Spleen (tissue), 11 donors: Measurements from ENCODE around the gene ZNF619. TPM values are rescaled to one million over a fixed set of nuclear protein-coding genes. Genes with fewer than 3 reads are reported as not detected.

ENCODE experiments used
- DNase-seq: peaks from one replicate; pipeline ENCODE4 v3.0.0-alpha.2; 2020
- H3K27ac ChIP-seq, 8 donors: fragments of 200-600 bp; sonication (generic) in 7 of 8; 1 replicate in 4 of 8; 2 replicates in 4 of 8; pipeline versions ENCODE4 v1.5.0 to v1.8.0; 2016 to 2021; ENCODE audit warnings: inconsistent platforms in 4 of 8, mild to moderate bottlenecking in 4 of 8, moderate library complexity in 1 of 8
- H3K27me3 ChIP-seq, 7 donors: fragments of 200-600 bp; sonication (generic) in 6 of 7; replicated peaks in 1 of 7; 1 replicate in 4 of 7; 2 replicates in 3 of 7; pipeline versions ENCODE4 v1.5.0 to v1.8.0; 2016 to 2021; ENCODE audit warnings: inconsistent platforms in 3 of 7, mild to moderate bottlenecking in 1 of 7
- H3K36me3 ChIP-seq, 6 donors: fragments of 200-600 bp; sonication (generic) in 5 of 6; 1 replicate in 4 of 6; 2 replicates in 2 of 6; pipeline versions ENCODE4 v1.5.0 to v1.8.0; 2016 to 2021; ENCODE audit warnings: inconsistent platforms in 2 of 6
- H3K4me1 ChIP-seq, 6 donors: fragments of 200-600 bp; sonication (generic) in 5 of 6; 1 replicate in 3 of 6; 2 replicates in 3 of 6; pipeline versions ENCODE4 v1.5.0 to v1.8.0; 2016 to 2021; ENCODE audit warnings: inconsistent platforms in 3 of 6
- H3K4me3 ChIP-seq, 8 donors: fragments of 200-600 bp; sonication (generic) in 7 of 8; 1 replicate in 4 of 8; 2 replicates in 4 of 8; pipeline versions ENCODE4 v1.5.0 to v1.8.0; 2016 to 2021; ENCODE audit warnings: inconsistent platforms in 4 of 8, mild to moderate bottlenecking in 4 of 8, moderate library complexity in 2 of 8
- H3K9me3 ChIP-seq, 8 donors: fragments of 200-600 bp; sonication (generic) in 7 of 8; 1 replicate in 4 of 8; 2 replicates in 4 of 8; pipeline versions ENCODE4 v1.5.0 to v1.8.0; 2016 to 2021; ENCODE audit warnings: inconsistent platforms in 4 of 8
- POLR2A ChIP-seq, 3 donors: fragments of 450-650 bp; IDR thresholded peaks; one replicate each; pipeline ENCODE4 v1.5.1; 2017; ENCODE audit warnings: antibody characterized with exemption in 3 of 3, mild to moderate bottlenecking in 1 of 3
- POLR2AphosphoS5 ChIP-seq, 3 donors: sonication (generic); formaldehyde crosslinking; IDR thresholded peaks; one replicate each; pipeline ENCODE4 v1.5.1; 2017; ENCODE audit warnings: antibody characterized with exemption in 3 of 3
- WGBS, 5 donors: extraction: QIAGEN DNeasy Blood & Tissue Kit in 3 of 5; methylation state at CpG; one replicate each; pipeline versions ENCODE4 v1.1.5 to v1.1.7; 2013 to 2018; 5-methylcytosine and 5-hydroxymethylcytosine counted together
- intact Hi-C: fragments of 100-400 bp; cut with DNase I; formaldehyde crosslinking; loops from one replicate; pipeline ENCODE4 v1.15.0; 2023; ENCODE audit warnings: low total_unique reads
- polyA plus RNA-seq, 3 donors: library from polyadenylated mRNA; stranded (reverse); fragments of 200-250 nt; gene quantifications; one replicate each; pipeline ENCODE4 v1.2.1, GENCODE V29; 2013
- total RNA-seq, 7 donors: library from RNA; depleted of rRNA in 3 of 7; stranded (reverse); fragments of >200 nt in 3 of 7; fragmentation: NEBNext Ultra II Directional in 4 of 7; extraction: Animal tissue kit (Norgen Biotek cat#: 25700) in 4 of 7; gene quantifications; one replicate each; pipeline versions ENCODE4 v1.1.0 to v1.2.1, GENCODE V29; 2016 to 2021
- TF ChIP-seq, protein P1 (sequence below), 11 experiments: fragments of 200-600 bp in 7 of 11; fragments of 450-650 bp in 4 of 11; sonication (generic) in 4 of 11; IDR thresholded peaks in 8 of 11; conservative IDR thresholded peaks in 3 of 11; 1 replicate in 7 of 11; 2 replicates in 4 of 11; pipeline versions ENCODE4 v1.4.0 to v1.8.0; 2016 to 2021; ENCODE audit warnings: antibody characterized with exemption in 11 of 11, inconsistent platforms in 4 of 11, mild to moderate bottlenecking in 1 of 11
- donor health status: healthy with polysubstance abuse.
- donor health status: DM: no; HTN: no; CAD: no; lungs with moderate emphysema.
- donor health status: DM: no; HTN: no; CAD: no.
- donor health status: Bipolar disorder and iron deficiency.
- donor health status: healthy.
- donor health status: DM: no; HTN: no; CAD: no.
- donor health status: DM: yes; HTN: yes; CAD: no.

Gene ZNF619
- total and polyA plus RNA-seq, 10 donors: 0.89 to 20.3 (median 11.3) TPM

DNA sequence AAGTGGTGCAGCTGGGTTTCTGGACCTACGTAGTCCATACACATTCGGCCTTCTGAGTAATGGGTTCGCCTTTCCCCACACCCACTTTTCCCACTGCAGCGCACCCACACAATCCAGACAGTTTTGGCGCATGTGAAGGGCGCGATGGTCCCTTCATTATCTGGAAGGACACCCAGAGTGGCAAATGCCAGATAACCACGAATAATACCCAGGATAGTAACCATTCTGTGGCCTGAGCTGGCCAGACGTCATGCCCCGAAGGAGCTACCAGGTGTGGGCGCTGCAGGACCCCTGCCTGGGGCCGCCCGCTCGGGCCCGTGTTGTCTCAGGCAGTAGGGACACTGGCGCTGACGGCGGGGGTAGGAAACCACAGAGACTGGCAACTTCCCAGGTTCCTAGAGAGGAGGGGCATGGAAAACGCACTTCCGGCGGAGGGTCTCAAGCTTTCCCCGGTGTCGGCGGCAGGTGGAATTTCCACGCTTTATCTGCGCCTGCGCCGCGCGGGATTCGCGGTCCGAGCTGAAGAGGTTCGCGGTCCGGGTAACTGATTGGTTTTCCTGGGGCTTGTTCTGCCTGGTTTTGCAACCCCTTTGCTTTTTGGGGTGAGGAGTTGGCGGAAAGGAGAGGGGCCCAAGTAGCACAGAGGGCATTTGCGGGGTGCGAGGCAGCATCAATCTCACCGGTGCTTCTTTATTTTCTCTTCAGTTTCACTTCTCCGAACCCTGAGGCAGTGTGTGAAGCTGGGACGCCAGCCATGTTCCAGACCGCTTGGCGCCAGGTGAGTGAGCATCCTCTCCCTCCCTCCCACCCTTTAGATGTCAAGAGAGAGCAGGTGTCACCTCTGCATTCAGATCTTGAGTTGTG lies 28.9 kb downstream of the ZNF619 start, which contains the start of gene ZNF620:
ZNF620 (plus strand) TSS at position 441 of the 864 bp plus-strand sequence; CDS start at position 755, 314 bp downstream.
- 6 to 12% (median 8%) methylated on average over 35 to 44 of the region's 44 CpGs for WGBS, 5 donors
- Histone ChIP-seq H3K4me1 (peaks cover 6 to 28% (median 14%) of the 10 kb centered on the region in 6 donors), H3K4me3 (peak within 1 kb of the TSS; percentile 51 to 74 (median 62)), H3K27ac (peak within 1 kb of the TSS; percentile 66 to 85 (median 82)), H3K36me3 (peaks cover 0 to 12% (median 0%) of the 10 kb centered on the region in 6 donors), H3K27me3 (no peaks in the 10 kb centered on the region), H3K9me3 (no peaks in the 10 kb centered on the region)
- intact Hi-C loops: no loop called here
- DNase-seq: peak; percentile 86
- TF ChIP-seq POLR2AphosphoS5 (IDR thresholded peaks at IDR 0.05) (peak; percentile 80 to 85 (median 83)), POLR2A (IDR thresholded peaks at IDR 0.05) (no peak)
- TF ChIP-seq, protein P1, sequence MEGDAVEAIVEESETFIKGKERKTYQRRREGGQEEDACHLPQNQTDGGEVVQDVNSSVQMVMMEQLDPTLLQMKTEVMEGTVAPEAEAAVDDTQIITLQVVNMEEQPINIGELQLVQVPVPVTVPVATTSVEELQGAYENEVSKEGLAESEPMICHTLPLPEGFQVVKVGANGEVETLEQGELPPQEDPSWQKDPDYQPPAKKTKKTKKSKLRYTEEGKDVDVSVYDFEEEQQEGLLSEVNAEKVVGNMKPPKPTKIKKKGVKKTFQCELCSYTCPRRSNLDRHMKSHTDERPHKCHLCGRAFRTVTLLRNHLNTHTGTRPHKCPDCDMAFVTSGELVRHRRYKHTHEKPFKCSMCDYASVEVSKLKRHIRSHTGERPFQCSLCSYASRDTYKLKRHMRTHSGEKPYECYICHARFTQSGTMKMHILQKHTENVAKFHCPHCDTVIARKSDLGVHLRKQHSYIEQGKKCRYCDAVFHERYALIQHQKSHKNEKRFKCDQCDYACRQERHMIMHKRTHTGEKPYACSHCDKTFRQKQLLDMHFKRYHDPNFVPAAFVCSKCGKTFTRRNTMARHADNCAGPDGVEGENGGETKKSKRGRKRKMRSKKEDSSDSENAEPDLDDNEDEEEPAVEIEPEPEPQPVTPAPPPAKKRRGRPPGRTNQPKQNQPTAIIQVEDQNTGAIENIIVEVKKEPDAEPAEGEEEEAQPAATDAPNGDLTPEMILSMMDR (IDR thresholded peaks at IDR 0.05 in 8 of 11, conservative IDR thresholded peaks at IDR 0.05 in 3 of 11): peak in 4 of 11 experiments; percentile 21 to 34 (median 27)

DNA sequence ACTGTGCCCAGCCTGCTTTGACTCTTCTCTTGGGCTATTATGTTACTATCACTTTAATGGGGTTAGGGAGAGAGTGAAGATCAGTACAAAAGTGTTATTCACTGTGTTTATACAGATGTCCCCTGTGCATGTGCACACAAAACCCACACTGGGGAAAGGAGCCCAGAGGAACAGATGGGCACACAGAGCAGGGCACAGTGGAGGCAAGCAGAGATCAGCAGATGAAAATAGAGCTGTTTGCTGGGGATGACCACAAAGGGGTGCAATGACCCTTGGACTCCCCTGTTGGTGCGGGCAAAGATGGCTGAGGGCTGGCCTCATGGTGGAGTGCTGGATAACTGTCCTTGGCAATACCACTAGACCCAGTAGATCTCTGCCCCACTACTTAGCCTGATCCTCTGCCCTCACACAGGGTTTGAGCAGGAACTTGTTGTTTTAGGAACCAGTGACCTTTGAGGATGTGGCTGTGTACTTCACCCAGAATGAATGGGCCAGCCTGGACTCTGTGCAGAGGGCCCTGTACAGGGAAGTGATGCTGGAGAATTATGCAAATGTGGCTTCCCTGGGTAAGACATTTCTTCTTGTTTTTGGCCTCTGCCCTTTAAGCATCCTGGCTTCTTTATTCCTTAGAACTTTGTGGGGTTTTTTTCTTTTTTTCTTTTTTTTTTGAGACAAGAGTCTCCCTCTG lies 34.3 kb downstream of the ZNF619 start:
- intact Hi-C loops: no loop called here
- WGBS, 5 donors: 91 to 100% (median 95%) methylated on average over 1 of the region's 1 CpG; no CpG with 5 or more reads in 1 of the 5 donors
- TF ChIP-seq POLR2AphosphoS5 (IDR thresholded peaks at IDR 0.05) (no peak), POLR2A (IDR thresholded peaks at IDR 0.05) (no peak)
- TF ChIP-seq, protein P1 (IDR thresholded peaks at IDR 0.05 in 8 of 11, conservative IDR thresholded peaks at IDR 0.05 in 3 of 11): no peak
- Histone ChIP-seq H3K9me3 (no peaks in the 10 kb centered on the region), H3K4me3 (no peak overlapping the region), H3K4me1 (peaks cover 6 to 13% (median 6%) of the 10 kb centered on the region in 6 donors), H3K36me3 (peaks cover 0 to 58% (median 10%) of the 10 kb centered on the region in 6 donors), H3K27me3 (no peaks in the 10 kb centered on the region), H3K27ac (no peak overlapping the region)
- DNase-seq: no peak

DNA sequence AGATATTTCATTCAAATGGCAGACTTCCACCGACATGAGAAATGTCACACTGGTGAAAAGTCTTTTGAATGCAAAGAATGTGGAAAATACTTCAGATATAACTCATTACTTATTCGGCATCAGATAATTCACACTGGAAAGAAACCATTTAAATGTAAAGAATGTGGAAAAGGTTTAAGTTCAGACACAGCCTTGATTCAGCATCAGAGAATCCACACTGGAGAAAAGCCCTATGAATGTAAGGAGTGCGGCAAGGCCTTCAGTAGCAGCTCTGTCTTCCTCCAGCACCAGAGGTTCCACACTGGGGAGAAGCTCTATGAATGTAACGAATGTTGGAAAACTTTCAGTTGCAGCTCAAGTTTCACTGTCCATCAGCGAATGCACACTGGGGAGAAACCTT lies 39.3 kb downstream of the ZNF619 start:
- TF ChIP-seq POLR2A (IDR thresholded peaks at IDR 0.05): no peak
- TF ChIP-seq POLR2AphosphoS5 (IDR thresholded peaks at IDR 0.05): no peak
- TF ChIP-seq, protein P1 (IDR thresholded peaks at IDR 0.05 in 8 of 11, conservative IDR thresholded peaks at IDR 0.05 in 3 of 11): no peak
- H3K27me3 ChIP-seq: no peaks in the 10 kb centered on the region
- WGBS, 5 donors: 82 to 97% (median 93%) methylated on average over 5 of the region's 5 CpGs
- intact Hi-C loops: no loop called here
- H3K27ac ChIP-seq: no peak overlapping the region
- no peaks in the 10 kb centered on the region for H3K9me3 ChIP-seq
- DNase-seq: no peak
- no peak overlapping the region for H3K4me3 ChIP-seq
- no peaks in the 10 kb centered on the region for H3K4me1 ChIP-seq
- H3K36me3 ChIP-seq: peaks cover 0 to 53% (median 15%) of the 10 kb centered on the region in 6 donors
